DND-41 (cell line): ENCODE results near the gene FGF12.

Experiments
- EZH2 ChIP-seq: IDR thresholded peaks from 3 replicates; pipeline ENCODE4 v1.6.1; 2012; ENCODE audit warnings: borderline replicate concordance, low read depth, mild to moderate bottlenecking, moderate library complexity, low read length, inconsistent platforms; ENCODE audit not compliant: severe bottlenecking
- TF ChIP-seq, protein P1 (sequence below): IDR thresholded peaks from 2 replicates; pipeline ENCODE4 v1.5.1; 2012; ENCODE audit warnings: borderline replicate concordance, low read length, moderate library complexity, mild to moderate bottlenecking; ENCODE audit not compliant: poor library complexity, severe bottlenecking; ENCODE audit errors: extremely low read depth

DNA sequence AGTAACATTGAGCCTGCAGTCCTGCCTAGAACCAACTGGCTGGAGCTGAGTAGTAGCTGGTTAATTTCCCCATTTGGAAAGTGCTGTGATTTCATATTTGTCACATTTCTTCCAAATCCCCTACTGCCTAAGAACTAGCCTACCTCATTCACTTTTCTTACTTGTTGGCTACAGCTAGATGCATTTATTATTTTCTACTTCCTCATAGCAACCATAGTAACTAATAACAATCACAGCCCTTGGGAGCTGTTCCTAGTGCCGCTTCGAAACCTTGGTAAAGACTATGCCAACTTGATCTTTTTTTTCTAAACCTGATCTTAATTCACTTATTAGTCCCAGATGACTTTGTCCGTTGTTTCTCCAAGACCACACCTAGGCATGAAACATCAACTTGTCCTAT lies 240.3 kb downstream of the FGF12 start:
- TF ChIP-seq, protein P1, sequence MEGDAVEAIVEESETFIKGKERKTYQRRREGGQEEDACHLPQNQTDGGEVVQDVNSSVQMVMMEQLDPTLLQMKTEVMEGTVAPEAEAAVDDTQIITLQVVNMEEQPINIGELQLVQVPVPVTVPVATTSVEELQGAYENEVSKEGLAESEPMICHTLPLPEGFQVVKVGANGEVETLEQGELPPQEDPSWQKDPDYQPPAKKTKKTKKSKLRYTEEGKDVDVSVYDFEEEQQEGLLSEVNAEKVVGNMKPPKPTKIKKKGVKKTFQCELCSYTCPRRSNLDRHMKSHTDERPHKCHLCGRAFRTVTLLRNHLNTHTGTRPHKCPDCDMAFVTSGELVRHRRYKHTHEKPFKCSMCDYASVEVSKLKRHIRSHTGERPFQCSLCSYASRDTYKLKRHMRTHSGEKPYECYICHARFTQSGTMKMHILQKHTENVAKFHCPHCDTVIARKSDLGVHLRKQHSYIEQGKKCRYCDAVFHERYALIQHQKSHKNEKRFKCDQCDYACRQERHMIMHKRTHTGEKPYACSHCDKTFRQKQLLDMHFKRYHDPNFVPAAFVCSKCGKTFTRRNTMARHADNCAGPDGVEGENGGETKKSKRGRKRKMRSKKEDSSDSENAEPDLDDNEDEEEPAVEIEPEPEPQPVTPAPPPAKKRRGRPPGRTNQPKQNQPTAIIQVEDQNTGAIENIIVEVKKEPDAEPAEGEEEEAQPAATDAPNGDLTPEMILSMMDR, result no peak
- no peak for TF ChIP-seq EZH2
